ENCODE data around the gene LMBR1.

DNA sequence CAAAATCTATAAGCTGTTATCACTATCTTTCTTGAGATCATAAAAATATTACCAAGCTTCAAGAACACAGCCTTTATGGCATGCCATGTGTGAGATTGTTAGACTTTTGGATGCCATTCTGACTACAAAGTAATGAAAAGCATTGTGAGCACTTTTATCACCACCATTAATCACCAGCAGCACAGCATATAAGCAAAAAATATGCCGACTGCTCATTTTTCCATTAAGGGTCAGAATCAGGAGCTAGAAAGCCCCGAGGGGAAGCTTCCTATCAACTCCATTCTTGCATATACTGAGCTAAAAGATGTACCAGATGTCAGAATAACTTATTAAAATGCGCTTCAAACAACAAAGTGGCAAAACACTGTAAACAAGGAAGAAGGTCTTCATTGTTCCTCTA, 114.3 kb downstream of the LMBR1 start:
- TF ChIP-seq, protein P1, sequence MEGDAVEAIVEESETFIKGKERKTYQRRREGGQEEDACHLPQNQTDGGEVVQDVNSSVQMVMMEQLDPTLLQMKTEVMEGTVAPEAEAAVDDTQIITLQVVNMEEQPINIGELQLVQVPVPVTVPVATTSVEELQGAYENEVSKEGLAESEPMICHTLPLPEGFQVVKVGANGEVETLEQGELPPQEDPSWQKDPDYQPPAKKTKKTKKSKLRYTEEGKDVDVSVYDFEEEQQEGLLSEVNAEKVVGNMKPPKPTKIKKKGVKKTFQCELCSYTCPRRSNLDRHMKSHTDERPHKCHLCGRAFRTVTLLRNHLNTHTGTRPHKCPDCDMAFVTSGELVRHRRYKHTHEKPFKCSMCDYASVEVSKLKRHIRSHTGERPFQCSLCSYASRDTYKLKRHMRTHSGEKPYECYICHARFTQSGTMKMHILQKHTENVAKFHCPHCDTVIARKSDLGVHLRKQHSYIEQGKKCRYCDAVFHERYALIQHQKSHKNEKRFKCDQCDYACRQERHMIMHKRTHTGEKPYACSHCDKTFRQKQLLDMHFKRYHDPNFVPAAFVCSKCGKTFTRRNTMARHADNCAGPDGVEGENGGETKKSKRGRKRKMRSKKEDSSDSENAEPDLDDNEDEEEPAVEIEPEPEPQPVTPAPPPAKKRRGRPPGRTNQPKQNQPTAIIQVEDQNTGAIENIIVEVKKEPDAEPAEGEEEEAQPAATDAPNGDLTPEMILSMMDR (IDR thresholded peaks at IDR 0.05), result no peak
- no peak for TF ChIP-seq POLR2A (IDR thresholded peaks at IDR 0.05)

Data from esophagus squamous epithelium (tissue), 4 donors.